Liver (tissue), 9 donors: ENCODE data around the gene FAM241A. TPM values are rescaled to one million over a fixed set of nuclear protein-coding genes. Genes with fewer than 3 reads are reported as not detected.
"Not testable (repeated sequence)": the region's sequence is repeated elsewhere in the genome, so short reads cannot be mapped to it uniquely, and the experiment has no call there.

ENCODE experiments used
- DNase-seq: peaks from one replicate; pipeline ENCODE4 v3.0.0-alpha.2; 2017; ENCODE audit warnings: low spot score
- H3K27ac ChIP-seq, 2 donors: one replicate each; pipeline ENCODE4 v1.7.0; 2013; ENCODE audit warnings: inconsistent platforms in 2 of 2, low read length in 2 of 2, control low read depth in 1 of 2, low read depth in 1 of 2, mild to moderate bottlenecking in 1 of 2
- H3K27me3 ChIP-seq, 4 donors: one replicate each; pipeline versions ENCODE4 v1.6.1 to v1.7.0; 2013; ENCODE audit warnings: low read length in 3 of 4, inconsistent platforms in 1 of 4, mild to moderate bottlenecking in 1 of 4, moderate library complexity in 1 of 4; ENCODE audit not compliant: control insufficient read depth in 4 of 4, insufficient read depth in 4 of 4
- H3K36me3 ChIP-seq, 4 donors: one replicate each; pipeline versions ENCODE4 v1.6.1 to v1.7.0; 2013; ENCODE audit warnings: low read length in 3 of 4, mild to moderate bottlenecking in 3 of 4, low read depth in 1 of 4, moderate library complexity in 1 of 4; ENCODE audit not compliant: control insufficient read depth in 4 of 4, insufficient read depth in 3 of 4
- H3K4me1 ChIP-seq, 4 donors: one replicate each; pipeline versions ENCODE4 v1.6.1 to v1.7.0; 2013; ENCODE audit warnings: low read length in 3 of 4, mild to moderate bottlenecking in 3 of 4, moderate library complexity in 1 of 4; ENCODE audit not compliant: control insufficient read depth in 4 of 4, insufficient read depth in 4 of 4
- H3K4me3 ChIP-seq, 3 donors: one replicate each; pipeline versions ENCODE4 v1.6.1 to v1.7.0; 2013; ENCODE audit warnings: low read length in 3 of 3, control low read depth in 1 of 3, low read depth in 1 of 3, mild to moderate bottlenecking in 1 of 3
- H3K9ac ChIP-seq, 2 donors: one replicate each; pipeline ENCODE4 v1.7.0; 2013; ENCODE audit warnings: low read length in 2 of 2, mild to moderate bottlenecking in 2 of 2, moderate library complexity in 2 of 2, control low read depth in 1 of 2, low read depth in 1 of 2
- H3K9me3 ChIP-seq, 4 donors: one replicate each; pipeline versions ENCODE4 v1.6.1 to v1.7.0; 2013; ENCODE audit warnings: low read length in 3 of 4; ENCODE audit not compliant: control insufficient read depth in 4 of 4
- ATF3 ChIP-seq: IDR thresholded peaks from 2 replicates; pipeline ENCODE4 v1.6.1; 2016; ENCODE audit warnings: antibody characterized with exemption
- CTCF ChIP-seq: fragments of 150-350 bp; IDR thresholded peaks from 2 replicates; pipeline ENCODE4 v1.5.1; 2017; ENCODE audit warnings: improper control_type of control experiment, low read depth, low read length; ENCODE audit not compliant: missing input control
- EGR1 ChIP-seq, 2 donors: IDR thresholded peaks; 2 replicates each; pipeline ENCODE4 v1.6.1; 2016 to 2018; ENCODE audit warnings: antibody characterized with exemption in 2 of 2, low read depth in 2 of 2
- FOXA1 ChIP-seq: IDR thresholded peaks from 2 replicates; pipeline ENCODE4 v1.6.1; 2016; ENCODE audit warnings: antibody characterized with exemption
- GABPA ChIP-seq, 2 donors: IDR thresholded peaks in 1 of 2; conservative IDR thresholded peaks in 1 of 2; 2 replicates each; pipeline ENCODE4 v1.6.1; 2016; ENCODE audit warnings: antibody characterized with exemption in 2 of 2, mild to moderate bottlenecking in 1 of 2, moderate library complexity in 1 of 2
- HNF4A ChIP-seq, 2 donors: conservative IDR thresholded peaks; 2 replicates each; pipeline ENCODE4 v1.6.1; 2016; ENCODE audit warnings: antibody characterized with exemption in 2 of 2, mild to moderate bottlenecking in 2 of 2
- HNF4G ChIP-seq: IDR thresholded peaks from 2 replicates; pipeline ENCODE4 v1.6.1; 2016; ENCODE audit warnings: antibody characterized with exemption
- RAD21 ChIP-seq, 2 donors: IDR thresholded peaks; 2 replicates each; pipeline ENCODE4 v1.6.1; 2016; ENCODE audit warnings: antibody characterized with exemption in 2 of 2, mild to moderate bottlenecking in 2 of 2
- REST ChIP-seq: IDR thresholded peaks from 2 replicates; pipeline ENCODE4 v1.6.1; 2016; ENCODE audit warnings: antibody characterized with exemption, mild to moderate bottlenecking
- RXRA ChIP-seq, 2 donors: IDR thresholded peaks; 2 replicates each; pipeline ENCODE4 v1.6.1; 2017 to 2018; ENCODE audit warnings: antibody characterized with exemption in 2 of 2, mild to moderate bottlenecking in 1 of 2
- SP1 ChIP-seq: IDR thresholded peaks from 2 replicates; pipeline ENCODE4 v1.6.1; 2018; ENCODE audit warnings: antibody characterized with exemption, mild to moderate bottlenecking
- TAF1 ChIP-seq: conservative IDR thresholded peaks from 2 replicates; pipeline ENCODE4 v1.6.1; 2016; ENCODE audit warnings: antibody characterized with exemption, mild to moderate bottlenecking
- YY1 ChIP-seq: IDR thresholded peaks from 2 replicates; pipeline ENCODE4 v1.6.1; 2016; ENCODE audit warnings: antibody characterized with exemption, mild to moderate bottlenecking
- ZBTB33 ChIP-seq: IDR thresholded peaks from 2 replicates; pipeline ENCODE4 v1.6.1; 2016; ENCODE audit warnings: antibody characterized with exemption
- WGBS: extraction: QIAGEN DNeasy Blood & Tissue Kit; methylation state at CpG from one replicate; pipeline ENCODE4 v1.1.7; 2013; 5-methylcytosine and 5-hydroxymethylcytosine counted together
- polyA plus RNA-seq, 2 donors: library from polyadenylated mRNA; stranded (reverse) in 1 of 2; unstranded in 1 of 2; fragments of 200-250 nt in 1 of 2; fragments of >200 nt in 1 of 2; fragmentation: Nextera tagmentation in 1 of 2; extraction: Ambion mirVana in 1 of 2; gene quantifications; one replicate each; pipeline versions ENCODE4 v1.2.1 to v1.2.3, GENCODE V29; 2013 to 2015
- total RNA-seq, 2 donors: library from RNA; depleted of rRNA; stranded (reverse); fragments of >200 nt; gene quantifications; one replicate each; pipeline ENCODE4 v1.2.3, GENCODE V29; 2014
- donor health status: healthy.
- donor health status: healthy.
- donor health status: healthy.
- donor health status: healthy.
- donor health status: healthy.

FAM241A gene
- total and polyA plus RNA-seq, 4 donors: 1.1 to 2.3 (median 1.7) TPM

- Histone ChIP-seq H3K4me1 (no peaks in the 10 kb centered on the region), H3K4me3 (no peak overlapping the region), H3K9ac (no peak overlapping the region), H3K36me3 (peaks cover 0 to 3% (median 0%) of the 10 kb centered on the region in 4 donors), H3K9me3 (no peaks in the 10 kb centered on the region), H3K27me3 (no peaks in the 10 kb centered on the region), H3K27ac (no peak overlapping the region)
- WGBS: 81% methylated on average over 2 of the region's 2 CpGs
- no peak for DNase-seq
- TF ChIP-seq GABPA (IDR thresholded peaks at IDR 0.05 in 1 of 2, conservative IDR thresholded peaks at IDR 0.05 in 1 of 2) (no peak), HNF4A (conservative IDR thresholded peaks at IDR 0.05) (no peak), TAF1 (no peak), SP1 (no peak), HNF4G (no peak), CTCF (no peak), EGR1 (IDR thresholded peaks at IDR 0.05; ENCODE audit: low read depth in 2 of 2) (no peak), ZBTB33 (no peak), RXRA (IDR thresholded peaks at IDR 0.05) (no peak)
These were observed 31.3 kb downstream of the FAM241A start for GRCh38 chr4:112176596-112176995.

- WGBS: 94% methylated on average over 3 of the region's 3 CpGs
- not testable (repeated sequence) for H3K9ac ChIP-seq, H3K4me1 ChIP-seq, H3K36me3 ChIP-seq, H3K9me3 ChIP-seq, H3K27ac ChIP-seq, DNase-seq, H3K4me3 ChIP-seq, H3K27me3 ChIP-seq
These were observed 33.5 kb downstream of the FAM241A start for GRCh38 chr4:112178741-112179140.

GRCh38 chr4:112181358-112182000 is 36.2 kb downstream of the FAM241A start:
- no peaks in the 10 kb centered on the region for H3K9me3 ChIP-seq
- WGBS: 83% methylated on average over 3 of the region's 3 CpGs
- H3K27ac ChIP-seq: no peak overlapping the region
- no peak overlapping the region for H3K4me3 ChIP-seq
- no peak overlapping the region for H3K9ac ChIP-seq
- TF ChIP-seq FOXA1 (no peak), SP1 (no peak), ZBTB33 (no peak), REST (no peak), CTCF (no peak), RAD21 (IDR thresholded peaks at IDR 0.05) (no peak), RXRA (IDR thresholded peaks at IDR 0.05) (no peak), HNF4G (no peak), YY1 (no peak), ATF3 (no peak), EGR1 (IDR thresholded peaks at IDR 0.05; ENCODE audit: low read depth in 2 of 2) (no peak)
- no peak for DNase-seq
- H3K27me3 ChIP-seq: no peaks in the 10 kb centered on the region
- no peaks in the 10 kb centered on the region for H3K36me3 ChIP-seq
- H3K4me1 ChIP-seq: peaks cover 0 to 11% (median 3%) of the 10 kb centered on the region in 4 donors
